ENCODE measurements around the gene DLEC1.

The DLEC1 gene

GRCh38 chr3:38108649-38109579 is 69.9 kb downstream of the DLEC1 start:
- no peak for DNase-seq (ENCODE audit: low spot score)

- no peak for DNase-seq (ENCODE audit: low spot score)
Measured at GRCh38 chr3:38109580-38110313, 70.7 kb downstream of the DLEC1 start.

GRCh38 chr3:38110314-38111050 is 71.5 kb downstream of the DLEC1 start:
- no peak for DNase-seq (ENCODE audit: low spot score)

- no peak for DNase-seq (ENCODE audit: low spot score)
Measured at GRCh38 chr3:38111201-38111600, 72.2 kb downstream of the DLEC1 start.

GRCh38 chr3:38111696-38112377 is 72.8 kb downstream of the DLEC1 start:
- DNase-seq (ENCODE audit: low spot score), result no peak

- DNase-seq (ENCODE audit: low spot score), result no peak
Measured at GRCh38 chr3:38112378-38112761, 73.4 kb downstream of the DLEC1 start.

- DNase-seq (ENCODE audit: low spot score), result no peak
Measured at GRCh38 chr3:38114052-38114874, 75.3 kb downstream of the DLEC1 start.

GRCh38 chr3:38114875-38115644 is 76.1 kb downstream of the DLEC1 start:
- no peak for DNase-seq (ENCODE audit: low spot score)

- no peak for DNase-seq (ENCODE audit: low spot score)
Measured at GRCh38 chr3:38115645-38116427, 76.8 kb downstream of the DLEC1 start.

GRCh38 chr3:38116471-38117162 is 77.6 kb downstream of the DLEC1 start:
- no peak for DNase-seq (ENCODE audit: low spot score)

- no peak for DNase-seq (ENCODE audit: low spot score)
Measured at GRCh38 chr3:38117163-38117716, 78.2 kb downstream of the DLEC1 start.

- peak; percentile 77 for DNase-seq (ENCODE audit: low spot score)
Measured at GRCh38 chr3:38117748-38118420, 78.9 kb downstream of the DLEC1 start.

GRCh38 chr3:38118421-38119247 is 79.6 kb downstream of the DLEC1 start:
- DNase-seq (ENCODE audit: low spot score), result no peak

- DNase-seq (ENCODE audit: low spot score), result no peak
Measured at GRCh38 chr3:38119248-38119544, 80.2 kb downstream of the DLEC1 start.

- no peak for DNase-seq (ENCODE audit: low spot score)
Measured at GRCh38 chr3:38119821-38120692, 81.0 kb downstream of the DLEC1 start.
